Middle frontal gyrus (tissue), 1 donor: Measurements from ENCODE around the gene RNF141.

Source experiments
- DNase-seq: peaks from one replicate; pipeline ENCODE4 v3.0.0-alpha.2; 2015; ENCODE audit warnings: low spot score; ENCODE audit errors: extremely low spot score

RNF141 gene

GRCh38 chr11:10561043-10561818, 20.2 kb upstream of the RNF141 start:
- no peak for DNase-seq

GRCh38 chr11:10558288-10558687, 17.3 kb upstream of the RNF141 start:
- no peak for DNase-seq

GRCh38 chr11:10556590-10556989, 15.6 kb upstream of the RNF141 start:
- DNase-seq, result no peak

GRCh38 chr11:10551845-10552352, 10.9 kb upstream of the RNF141 start:
- no peak for DNase-seq

GRCh38 chr11:10551290-10551592, 10.3 kb upstream of the RNF141 start:
- DNase-seq, result no peak

- no peak for DNase-seq
Measured at GRCh38 chr11:10550503-10551289, 9.7 kb upstream of the RNF141 start.

- no peak for DNase-seq
Measured at GRCh38 chr11:10544491-10545465, 3.8 kb upstream of the RNF141 start.

- DNase-seq, result no peak
Measured at GRCh38 chr11:10543782-10544181, 2.8 kb upstream of the RNF141 start.

- DNase-seq, result no peak
Measured at GRCh38 chr11:10542776-10543175, 1.8 kb upstream of the RNF141 start.

GRCh38 chr11:10541561-10541930, 559 bp upstream of the RNF141 start:
- no peak for DNase-seq

- peak; percentile 4 for DNase-seq
Measured at GRCh38 chr11:10540546-10540914, 457 bp downstream of the RNF141 start.

- no peak for DNase-seq
Measured at GRCh38 chr11:10539339-10539738, 1.6 kb downstream of the RNF141 start.

- DNase-seq, result peak; percentile 47
Measured at GRCh38 chr11:10538924-10539323, 2.1 kb downstream of the RNF141 start.

- no peak for DNase-seq
Measured at GRCh38 chr11:10537600-10537999, 3.4 kb downstream of the RNF141 start.

- DNase-seq, result no peak
Measured at GRCh38 chr11:10534316-10534715, 6.7 kb downstream of the RNF141 start.

GRCh38 chr11:10533323-10533722, 7.7 kb downstream of the RNF141 start:
- DNase-seq, result no peak

GRCh38 chr11:10532526-10532925, 8.5 kb downstream of the RNF141 start:
- DNase-seq, result no peak

GRCh38 chr11:10529279-10529678, 11.7 kb downstream of the RNF141 start:
- DNase-seq, result no peak

GRCh38 chr11:10528121-10528520, 12.9 kb downstream of the RNF141 start:
- no peak for DNase-seq

GRCh38 chr11:10526974-10527918, 13.7 kb downstream of the RNF141 start:
- no peak for DNase-seq
